Effector CD8-positive, alpha-beta T cell (primary cell): ENCODE results near the gene KIRREL3.

Source experiments
- DNase-seq: peaks from one replicate; lab custom pipeline; 2025; lab: John Stamatoyannopoulos, UW

The KIRREL3 gene

GRCh38 chr11:126510621-126511370 is 489.8 kb downstream of the KIRREL3 start:
- no peak for DNase-seq

GRCh38 chr11:126507646-126508045 is 492.9 kb downstream of the KIRREL3 start:
- DNase-seq = no peak

- no peak for DNase-seq
Measured at GRCh38 chr11:126506789-126507188, 493.8 kb downstream of the KIRREL3 start.

- no peak for DNase-seq
Measured at GRCh38 chr11:126502982-126503381, 497.6 kb downstream of the KIRREL3 start.

- no peak for DNase-seq
Measured at GRCh38 chr11:126502159-126502558, 498.4 kb downstream of the KIRREL3 start.

GRCh38 chr11:126501641-126502040 is 498.9 kb downstream of the KIRREL3 start:
- DNase-seq = no peak

GRCh38 chr11:126500981-126501380 is 499.6 kb downstream of the KIRREL3 start:
- DNase-seq = no peak

GRCh38 chr11:126499131-126499752 is 501.3 kb downstream of the KIRREL3 start:
- DNase-seq = no peak

- no peak for DNase-seq
Measured at GRCh38 chr11:126498281-126498680, 502.3 kb downstream of the KIRREL3 start.

- no peak for DNase-seq
Measured at GRCh38 chr11:126497581-126498122, 502.9 kb downstream of the KIRREL3 start.

GRCh38 chr11:126496576-126497337 is 503.8 kb downstream of the KIRREL3 start:
- DNase-seq = no peak

- no peak for DNase-seq
Measured at GRCh38 chr11:126495281-126496220, 505.0 kb downstream of the KIRREL3 start.

- DNase-seq = no peak
Measured at GRCh38 chr11:126494831-126495230, 505.7 kb downstream of the KIRREL3 start.

GRCh38 chr11:126492331-126493082 is 508.1 kb downstream of the KIRREL3 start:
- DNase-seq = no peak

- no peak for DNase-seq
Measured at GRCh38 chr11:126491092-126491491, 509.5 kb downstream of the KIRREL3 start.

GRCh38 chr11:126489836-126490660 is 510.5 kb downstream of the KIRREL3 start:
- no peak for DNase-seq

GRCh38 chr11:126488591-126489370 is 511.8 kb downstream of the KIRREL3 start:
- DNase-seq = no peak

- no peak for DNase-seq
Measured at GRCh38 chr11:126487711-126488110, 512.9 kb downstream of the KIRREL3 start.
